HG03342 (cell line): ENCODE measurements around the gene SMIM31.

Experiments used
- ATAC-seq: cut with Tn5 transposase; IDR thresholded peaks from one replicate; pipeline ENCODE4 v1.9.1; 2021; ENCODE audit warnings: mild to moderate bottlenecking, moderate library complexity; ENCODE audit not compliant: unreplicated experiment

The SMIM31 gene

GRCh38 chr4:164753873-164754488 is at the start of gene SMIM31:
SMIM31 (plus strand) TSS chr4:164754131; CDS start chr4:164770444, 16,313 bp downstream.
- ATAC-seq = no peak

GRCh38 chr4:164706675-164707074 is 47.3 kb upstream of the SMIM31 start:
- ATAC-seq = no peak

DNA sequence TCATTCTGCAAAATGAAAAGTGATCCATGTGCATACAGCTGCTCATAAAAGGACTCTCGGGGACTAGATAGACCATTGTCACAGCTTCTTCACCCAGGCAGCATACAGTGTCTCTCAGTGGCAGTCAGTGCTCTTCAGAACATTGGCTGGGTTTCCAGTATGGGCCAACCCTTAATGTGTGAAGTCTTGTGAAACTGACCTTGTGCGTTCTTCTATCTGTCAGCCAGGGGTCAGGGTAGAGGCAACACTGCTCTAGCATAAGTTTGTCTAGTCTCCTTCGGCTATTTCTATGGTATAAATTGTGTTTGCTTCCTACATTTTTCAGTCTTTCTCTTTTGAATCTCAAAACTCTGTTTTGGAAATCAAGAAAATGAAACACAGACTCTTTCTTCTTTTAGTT is 37.0 kb upstream of the SMIM31 start:
- ATAC-seq = no peak

GRCh38 chr4:164718827-164719226 is 35.1 kb upstream of the SMIM31 start:
- no peak for ATAC-seq

- ATAC-seq = no peak
These were observed 28.9 kb upstream of the SMIM31 start for GRCh38 chr4:164725066-164725465.

DNA sequence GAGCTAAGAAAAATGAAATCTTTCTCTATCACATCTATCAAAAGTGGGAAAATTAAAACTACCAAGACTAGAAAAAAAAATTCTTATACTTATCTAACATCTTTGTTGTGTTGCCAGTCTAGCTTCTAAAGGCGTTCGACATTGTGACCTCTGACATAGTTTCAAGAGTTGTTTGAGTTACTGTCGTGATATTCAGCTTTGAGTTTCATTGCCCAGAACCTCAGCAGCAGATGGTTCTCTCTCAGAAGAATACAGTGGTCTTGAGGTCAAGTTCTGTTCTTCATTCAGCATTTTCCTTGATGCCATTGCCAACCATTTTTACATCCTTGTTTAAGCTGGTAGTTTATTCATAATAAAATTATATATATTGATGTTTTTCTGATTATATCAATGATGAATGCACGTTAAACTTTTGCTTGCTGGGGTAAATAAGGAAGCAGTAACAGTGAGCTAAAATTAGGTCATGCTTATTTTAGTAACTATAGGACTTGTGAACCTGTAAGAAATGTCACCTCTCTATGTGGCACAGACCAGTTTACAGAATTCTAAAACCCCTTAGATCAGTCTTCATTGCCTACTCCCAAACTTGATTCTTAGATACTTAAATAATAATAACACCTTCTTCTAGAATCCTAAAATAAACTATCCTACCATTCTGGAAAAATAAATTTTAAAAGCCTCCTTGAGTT is 23.1 kb upstream of the SMIM31 start:
- no peak for ATAC-seq

GRCh38 chr4:164731827-164732474 is 22.0 kb upstream of the SMIM31 start:
- peak; percentile 76 for ATAC-seq

DNA sequence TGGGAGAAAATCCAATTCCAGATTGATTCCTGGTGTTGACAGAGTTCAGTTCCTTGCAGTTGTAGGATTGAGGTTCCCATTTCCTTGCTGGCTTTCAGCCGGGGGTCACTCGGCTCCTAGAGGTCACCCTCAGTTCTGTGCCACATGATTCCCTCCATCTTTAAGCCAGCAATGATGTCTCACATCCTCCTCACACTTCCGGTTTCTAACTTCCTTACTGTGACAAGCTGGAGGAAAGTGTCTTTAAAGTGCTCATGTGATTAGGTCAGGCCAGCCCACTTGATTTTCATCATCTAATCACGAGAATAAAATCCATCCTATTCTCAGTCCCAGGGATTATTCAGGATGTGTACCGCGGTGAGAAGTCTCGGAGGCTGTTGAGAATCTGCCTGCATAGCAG is 19.4 kb upstream of the SMIM31 start:
- peak; percentile 71 for ATAC-seq

DNA sequence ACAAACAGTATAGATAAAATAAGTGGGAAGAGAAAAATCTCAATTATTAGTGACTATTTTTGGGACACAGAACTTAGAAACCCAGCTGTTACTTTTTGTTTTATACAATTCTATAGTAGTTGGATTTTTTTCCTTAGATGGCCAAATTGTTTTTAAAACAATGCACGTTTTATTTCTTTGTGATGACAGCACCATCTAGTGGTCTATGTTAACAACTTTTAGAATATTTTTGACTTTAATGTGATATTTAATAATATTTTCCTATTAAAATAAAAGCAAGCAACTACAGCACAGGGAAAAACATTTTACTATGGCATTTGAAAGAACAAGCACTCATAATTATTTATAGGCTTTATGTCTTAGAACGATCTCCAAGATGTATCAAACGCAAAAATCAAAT is 5.6 kb upstream of the SMIM31 start:
- no peak for ATAC-seq

DNA sequence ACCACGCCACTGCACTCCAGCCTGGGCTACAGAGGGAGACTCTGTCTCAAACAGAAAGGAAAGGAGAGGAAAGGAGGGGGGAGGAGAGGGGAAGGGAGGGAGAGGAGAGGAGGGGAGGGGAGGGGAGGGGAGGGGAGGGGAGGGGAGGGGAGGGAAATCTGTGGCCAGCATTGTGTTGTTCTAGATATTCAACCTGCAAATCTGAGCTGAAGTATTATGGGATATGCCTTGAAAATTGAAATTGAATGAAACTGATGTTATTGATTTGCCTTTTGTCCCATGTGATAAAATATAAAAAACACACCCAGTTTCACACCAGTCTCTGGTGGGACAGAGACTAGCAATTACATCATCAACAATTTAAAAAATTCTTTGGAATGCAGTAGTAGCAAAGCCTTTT is 1.5 kb downstream of the SMIM31 start:
- no peak for ATAC-seq

- ATAC-seq = no peak
These were observed 2.8 kb downstream of the SMIM31 start for GRCh38 chr4:164756686-164757085.

DNA sequence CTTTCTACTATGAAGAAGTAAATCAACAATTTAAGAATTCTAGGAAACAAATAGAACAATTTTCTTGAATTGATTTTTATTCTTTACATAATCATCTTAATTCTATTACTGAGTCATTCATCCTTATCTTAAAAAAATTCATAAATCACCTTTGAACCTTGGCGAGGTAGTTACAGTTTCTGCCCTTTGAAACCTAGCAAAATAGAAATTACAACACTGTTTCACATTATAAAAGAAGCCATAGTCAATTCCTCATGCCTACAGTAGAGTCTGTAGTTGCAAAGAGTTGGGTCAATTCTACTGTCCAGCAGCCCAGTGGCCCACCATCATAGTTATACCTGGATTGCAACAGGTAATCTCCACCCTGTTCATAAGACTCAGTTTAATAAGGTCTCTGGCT is 7.3 kb downstream of the SMIM31 start:
- no peak for ATAC-seq

DNA sequence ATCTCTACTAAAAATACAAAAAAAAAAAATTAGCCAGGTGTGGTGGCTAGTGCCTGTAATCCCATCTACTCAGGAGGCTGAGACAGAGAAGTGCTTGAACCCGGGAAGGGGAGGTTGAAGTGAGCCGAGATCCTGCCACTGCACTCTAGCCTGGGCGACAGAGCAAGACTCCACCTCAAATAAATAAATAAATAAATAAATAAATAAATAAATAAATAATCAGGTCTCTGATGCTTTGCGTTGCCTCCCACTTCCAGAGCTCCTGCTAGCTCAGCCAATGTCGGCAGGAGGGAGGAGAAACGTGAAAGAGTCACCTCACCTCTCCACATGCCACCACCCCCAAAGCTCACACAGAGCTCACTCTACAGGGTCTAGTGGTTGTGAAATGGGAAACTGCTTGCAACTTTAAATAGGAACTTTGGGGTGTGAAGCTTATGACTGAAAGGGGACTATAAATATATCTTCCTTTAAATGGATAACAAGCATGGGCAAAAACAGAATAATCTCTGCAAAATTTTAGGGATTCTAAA is 7.9 kb downstream of the SMIM31 start:
- ATAC-seq = no peak

GRCh38 chr4:164765096-164765495 is 11.2 kb downstream of the SMIM31 start:
- ATAC-seq = no peak

DNA sequence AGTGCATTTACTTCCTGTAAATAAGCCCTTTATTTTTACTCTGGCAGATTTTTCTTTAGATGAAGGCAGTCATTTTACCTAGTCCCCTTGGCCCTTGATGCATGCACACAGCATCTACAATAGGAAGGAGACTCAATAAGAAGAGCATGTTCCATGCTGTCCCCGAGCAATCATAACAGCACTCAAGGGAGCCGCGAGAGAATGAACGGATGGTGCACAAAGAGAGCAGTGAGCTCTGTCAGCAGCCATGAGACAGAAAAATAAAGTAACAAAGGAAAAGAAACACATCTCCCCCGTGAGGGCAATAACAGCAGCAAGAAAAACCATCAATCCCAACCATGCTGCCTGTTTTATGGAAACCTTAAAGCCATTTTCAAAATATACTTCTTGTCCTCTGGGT is 11.9 kb downstream of the SMIM31 start:
- no peak for ATAC-seq

DNA sequence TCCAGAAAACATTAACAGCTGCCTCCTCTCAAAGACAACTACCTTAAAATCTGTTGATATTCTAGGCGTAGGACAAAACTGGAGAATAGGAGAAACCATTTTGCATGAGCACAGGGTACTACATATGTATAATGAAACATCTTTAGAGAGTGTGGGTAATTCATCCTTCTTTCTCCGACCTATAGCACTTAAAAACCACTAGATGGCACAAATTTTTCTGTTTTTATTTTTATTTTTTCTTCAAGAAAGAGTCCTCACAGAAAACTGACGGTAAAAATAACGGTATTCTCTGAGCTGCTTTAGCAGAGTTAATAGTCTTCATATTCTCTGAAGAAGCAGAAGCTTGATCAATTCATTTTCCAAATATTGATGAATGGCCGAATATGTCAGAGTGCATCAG is 14.6 kb downstream of the SMIM31 start:
- ATAC-seq = no peak

DNA sequence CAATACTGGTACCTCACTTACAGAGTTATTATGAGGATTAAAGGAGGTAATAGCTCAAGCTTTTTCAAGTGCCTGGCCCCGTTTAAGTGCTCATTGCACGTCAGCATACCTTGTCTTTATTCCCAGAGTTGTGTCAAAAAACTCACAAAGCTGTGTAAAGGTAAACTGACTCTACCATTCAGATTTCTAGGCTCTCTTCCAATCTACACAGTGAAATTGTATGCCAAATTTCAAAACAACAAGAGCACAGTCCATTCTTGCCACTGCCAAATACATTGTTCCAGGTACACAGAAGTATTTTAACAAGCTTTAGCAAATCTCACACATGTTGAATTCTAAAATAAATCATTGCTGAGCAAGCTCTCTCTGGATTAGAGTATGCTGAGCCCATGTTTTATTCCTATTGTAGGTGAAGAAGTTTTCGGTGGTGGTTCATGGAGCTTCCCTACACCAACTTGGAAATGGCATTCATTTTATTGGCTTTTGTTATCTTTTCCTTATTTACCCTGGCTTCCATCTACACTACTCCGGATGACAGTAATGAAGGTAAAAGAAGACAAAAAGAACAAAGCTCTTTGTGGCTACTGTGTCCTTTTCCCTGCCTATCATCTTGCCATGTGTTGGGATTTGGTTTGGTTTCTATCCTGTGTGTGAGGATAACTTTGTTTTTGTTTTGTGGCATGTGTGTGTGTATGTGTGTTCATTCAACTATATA is 16.2 kb downstream of the SMIM31 start:
- no peak for ATAC-seq

DNA sequence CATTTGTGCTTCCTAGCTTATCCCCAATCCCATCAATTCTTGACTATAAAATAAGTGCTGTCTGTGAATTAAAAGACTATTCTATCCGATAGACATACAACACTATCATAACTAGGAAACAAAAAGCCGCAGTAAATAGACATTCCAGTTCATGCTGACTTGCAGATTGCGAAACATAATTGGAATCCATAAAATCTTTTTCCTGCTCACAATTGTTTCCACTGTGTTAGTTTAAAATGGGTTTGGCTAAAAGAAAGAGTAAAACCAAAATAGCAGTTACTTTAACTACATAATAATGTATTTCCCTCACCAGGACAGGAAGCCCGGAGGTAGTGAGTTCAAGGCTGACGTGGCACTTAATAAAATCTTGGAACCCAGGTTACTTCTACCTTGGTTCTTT is 17.2 kb downstream of the SMIM31 start:
- ATAC-seq = no peak

- ATAC-seq = no peak
These were observed 18.1 kb downstream of the SMIM31 start for GRCh38 chr4:164772076-164772475.

DNA sequence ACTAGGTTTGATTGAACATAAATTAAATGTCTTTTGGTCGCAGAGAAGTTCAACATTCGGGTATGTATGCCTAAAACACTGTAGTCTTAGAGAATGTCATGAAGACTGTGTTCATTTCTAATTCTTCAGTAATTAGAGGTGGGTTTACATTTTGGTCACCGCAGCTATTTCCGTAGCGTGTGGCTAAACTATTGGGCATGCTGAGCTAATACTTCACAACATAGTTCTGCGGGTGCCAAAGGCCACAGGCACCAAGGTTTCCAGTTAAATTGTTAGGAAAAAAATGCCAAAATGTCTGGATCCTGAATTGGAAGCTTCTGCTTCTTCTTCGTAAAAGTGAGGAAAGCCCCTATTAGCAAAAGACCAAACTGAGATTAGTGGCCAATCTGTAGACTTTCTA is 25.1 kb downstream of the SMIM31 start:
- no peak for ATAC-seq

DNA sequence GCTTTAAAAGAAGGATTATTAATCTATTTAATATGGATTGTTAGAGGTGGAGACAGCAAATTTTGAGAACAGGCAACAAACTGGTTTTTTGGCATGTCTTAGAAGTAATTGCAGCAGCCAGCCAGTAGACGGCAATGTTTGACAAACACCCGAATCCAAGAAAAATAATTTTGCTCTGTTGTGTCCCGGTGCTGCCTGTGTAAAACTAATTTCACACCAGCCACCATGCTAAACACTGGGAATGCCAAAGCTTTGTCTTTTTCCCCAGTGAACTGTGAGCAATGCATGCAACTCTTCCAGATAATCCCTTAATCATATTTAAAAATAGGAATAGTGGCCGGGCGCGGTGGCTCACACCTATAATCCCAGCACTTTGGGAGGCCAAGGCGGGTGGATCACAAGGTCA is 25.9 kb downstream of the SMIM31 start:
- peak; percentile 83 for ATAC-seq
